H9 (cell line): ENCODE measurements around the gene SYNC. TPM values are rescaled to one million over a fixed set of nuclear protein-coding genes. Genes with fewer than 3 reads are reported as not detected.

Experiments
- DNase-seq: peaks from one replicate; pipeline ENCODE4 v3.0.0-alpha.2; 2017
- H2AFZ ChIP-seq: one replicate; pipeline ENCODE4 v1.6.1; 2013; ENCODE audit warnings: mild to moderate bottlenecking, low read length, control low read depth, moderate library complexity
- H2AK5ac ChIP-seq: 2 replicates; pipeline ENCODE4 v1.6.1; 2013; ENCODE audit warnings: low read length, control low read depth, mixed read lengths; ENCODE audit not compliant: insufficient read length
- H2BK120ac ChIP-seq: one replicate; pipeline ENCODE4 v1.6.1; 2013; ENCODE audit warnings: low read depth, mild to moderate bottlenecking, low read length, control low read depth, inconsistent platforms; ENCODE audit not compliant: poor library complexity, severe bottlenecking
- H2BK12ac ChIP-seq: 2 replicates; pipeline ENCODE4 v1.6.1; 2013; ENCODE audit warnings: low read length, control low read depth, mixed read lengths, low read depth; ENCODE audit not compliant: insufficient read length
- H2BK15ac ChIP-seq: 2 replicates; pipeline ENCODE4 v1.6.1; 2013; ENCODE audit warnings: low read depth, low read length, control low read depth
- H2BK20ac ChIP-seq: one replicate; pipeline ENCODE4 v1.6.1; 2013; ENCODE audit warnings: low read depth, mild to moderate bottlenecking, low read length, control low read depth, inconsistent platforms; ENCODE audit not compliant: poor library complexity, severe bottlenecking
- H2BK5ac ChIP-seq: 2 replicates; pipeline ENCODE4 v1.6.1; 2013; ENCODE audit warnings: low read length, control low read depth, mixed read lengths; ENCODE audit not compliant: insufficient read length
- H3K14ac ChIP-seq: 2 replicates; pipeline ENCODE4 v1.6.1; 2013; ENCODE audit warnings: low read length, control low read depth; ENCODE audit not compliant: insufficient read depth
- H3K18ac ChIP-seq: 2 replicates; pipeline ENCODE4 v1.6.1; 2013; ENCODE audit warnings: low read depth, mild to moderate bottlenecking, mixed read lengths, low read length, control low read depth; ENCODE audit not compliant: insufficient read length
- H3K23ac ChIP-seq: 2 replicates; pipeline ENCODE4 v1.6.1; 2013; ENCODE audit warnings: low read length, control low read depth, mixed read lengths, low read depth; ENCODE audit not compliant: insufficient read length
- H3K23me2 ChIP-seq: 2 replicates; pipeline ENCODE4 v1.6.1; 2013; ENCODE audit warnings: low read depth, mild to moderate bottlenecking, mixed read lengths, low read length, control low read depth; ENCODE audit not compliant: insufficient read length, poor library complexity, severe bottlenecking
- H3K27ac ChIP-seq: 2 replicates; pipeline ENCODE4 v1.5.1; 2013; ENCODE audit warnings: low read length, control low read depth, mixed read lengths, low read depth; ENCODE audit not compliant: insufficient read length
- H3K27me3 ChIP-seq: 2 replicates; pipeline ENCODE4 v1.6.1; 2013; ENCODE audit warnings: low read length, control low read depth, inconsistent platforms; ENCODE audit not compliant: insufficient read depth
- H3K4ac ChIP-seq: 2 replicates; pipeline ENCODE4 v1.6.1; 2013; ENCODE audit warnings: low read depth, mild to moderate bottlenecking, control low read depth, inconsistent platforms, low read length, moderate library complexity
- H3K4me1 ChIP-seq: 2 replicates; pipeline ENCODE4 v1.6.1; 2013; ENCODE audit warnings: low read length, control low read depth, inconsistent platforms; ENCODE audit not compliant: insufficient read depth
- H3K4me2 ChIP-seq: 2 replicates; pipeline ENCODE4 v1.6.1; 2013; ENCODE audit warnings: low read length, control low read depth, mixed read lengths; ENCODE audit not compliant: insufficient read length, insufficient read depth
- H3K56ac ChIP-seq: 2 replicates; pipeline ENCODE4 v1.6.1; 2013; ENCODE audit warnings: low read depth, mild to moderate bottlenecking, mixed read lengths, low read length, control low read depth; ENCODE audit not compliant: insufficient read length
- H3K79me1 ChIP-seq: 2 replicates; pipeline ENCODE4 v1.6.1; 2013; ENCODE audit warnings: low read depth, mild to moderate bottlenecking, moderate library complexity, low read length, control low read depth, inconsistent platforms; ENCODE audit not compliant: insufficient read depth, poor library complexity, severe bottlenecking
- H3K79me2 ChIP-seq: 2 replicates; pipeline ENCODE4 v1.6.1; 2013; ENCODE audit warnings: low read length, control low read depth, inconsistent platforms; ENCODE audit not compliant: insufficient read depth
- H3K9ac ChIP-seq: 2 replicates; pipeline ENCODE4 v1.6.1; 2013; ENCODE audit warnings: low read length, control low read depth, mixed read lengths; ENCODE audit not compliant: insufficient read length; ENCODE audit errors: extremely low read depth
- H3K9me3 ChIP-seq: one replicate; pipeline ENCODE4 v1.6.1; 2013; ENCODE audit warnings: low read depth, low read length, inconsistent platforms; ENCODE audit not compliant: control insufficient read depth
- H3T11ph ChIP-seq: one replicate; pipeline ENCODE4 v1.6.1; 2013; ENCODE audit warnings: mild to moderate bottlenecking, low read length, control low read depth, inconsistent platforms
- H4K20me1 ChIP-seq: one replicate; pipeline ENCODE4 v1.6.1; 2013; ENCODE audit not compliant: control insufficient read depth, insufficient read length, insufficient read depth
- H4K5ac ChIP-seq: 2 replicates; pipeline ENCODE4 v1.6.1; 2013; ENCODE audit warnings: low read depth, mild to moderate bottlenecking, mixed read lengths, low read length, control low read depth; ENCODE audit not compliant: insufficient read length
- H4K8ac ChIP-seq: replicated peaks from 2 replicates; pipeline ENCODE4 v1.6.1; 2013; ENCODE audit warnings: low read length, control low read depth, mixed read lengths, low read depth; ENCODE audit not compliant: insufficient read length
- H4K91ac ChIP-seq: 2 replicates; pipeline ENCODE4 v1.6.1; 2013; ENCODE audit warnings: low read depth, mild to moderate bottlenecking, moderate library complexity, mixed read lengths, low read length, control low read depth; ENCODE audit not compliant: insufficient read length
- H3K27ac Mint-ChIP-seq, 3 experiments: 2 replicates in 2 of 3; 3 replicates in 1 of 3; pipeline ENCODE4 v1.8.0; 2020 to 2021; ENCODE audit warnings: mixed read lengths in 3 of 3, mild to moderate bottlenecking in 1 of 3, moderate library complexity in 1 of 3
- H3K27me3 Mint-ChIP-seq: 2 replicates; pipeline ENCODE4 v1.8.0; 2021; ENCODE audit warnings: low read depth, mild to moderate bottlenecking, moderate library complexity, mixed read lengths
- H3K36me3 Mint-ChIP-seq, 3 experiments: 2 replicates in 2 of 3; 3 replicates in 1 of 3; pipeline ENCODE4 v1.8.0; 2020 to 2021; ENCODE audit warnings: low read depth in 3 of 3, mixed read lengths in 3 of 3; ENCODE audit not compliant: insufficient read depth in 1 of 3
- H3K4me1 Mint-ChIP-seq, 2 experiments: 2 replicates each; pipeline ENCODE4 v1.8.0; 2020; ENCODE audit warnings: mixed read lengths in 2 of 2
- H3K4me3 Mint-ChIP-seq, 2 experiments: 2 replicates in 1 of 2; 3 replicates in 1 of 2; pipeline ENCODE4 v1.8.0; 2020 to 2021; ENCODE audit warnings: mild to moderate bottlenecking in 2 of 2, mixed read lengths in 2 of 2, moderate library complexity in 1 of 2
- H3K9me3 Mint-ChIP-seq, 2 experiments: 2 replicates in 1 of 2; 3 replicates in 1 of 2; pipeline ENCODE4 v1.8.0; 2020; ENCODE audit warnings: mild to moderate bottlenecking in 2 of 2, mixed read lengths in 2 of 2, moderate library complexity in 1 of 2
- WGBS: extraction: QIAGEN DNeasy Blood & Tissue Kit; methylation state at CpG from one replicate; pipeline ENCODE4 v1.1.7; 2013; ENCODE audit warnings: missing lambda C conversion rate, low lambda C conversion rate, mixed read lengths; ENCODE audit not compliant: insufficient read length; ENCODE audit errors: extremely low coverage; 5-methylcytosine and 5-hydroxymethylcytosine counted together
- total RNA-seq: library from RNA; stranded (reverse); gene quantifications from 2 replicates; pipeline ENCODE4 v1.2.1, GENCODE V29; 2021
- TF ChIP-seq, protein P1 (sequence below): fragments of 200-600 bp; sonication (generic); conservative IDR thresholded peaks from 3 replicates; pipeline ENCODE4 v1.8.0; 2021; ENCODE audit warnings: antibody characterized with exemption, mild to moderate bottlenecking

The SYNC gene
- total RNA-seq, 1 experiment from 2014 or later, result 0.15 TPM

DNA sequence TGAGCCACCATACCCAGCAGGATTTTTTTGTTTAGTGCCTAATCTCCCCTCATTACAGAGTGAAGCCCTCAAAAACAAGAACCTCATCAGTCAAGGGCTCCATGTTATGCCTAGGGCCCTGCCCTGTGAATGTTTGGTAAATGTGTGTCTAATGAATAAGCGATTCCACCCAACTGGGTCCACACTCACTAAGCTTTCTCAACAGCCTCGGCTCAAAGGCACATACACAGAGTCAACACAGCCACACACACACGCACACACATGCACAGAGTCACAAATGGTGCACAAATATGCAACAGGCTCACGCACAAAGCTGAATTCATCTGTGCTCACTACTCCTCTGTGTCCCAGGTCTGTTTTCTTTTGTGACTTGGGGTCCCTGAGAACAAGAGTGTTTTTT, 11.7 kb upstream of the SYNC start:
- Histone ChIP-seq H2BK120ac (no peak overlapping the region), H3K9ac (no peak overlapping the region), H3K4me2 (no peak overlapping the region), H3K14ac (no peak overlapping the region), H3K27me3 (no peaks in the 10 kb centered on the region), H4K91ac (no peak overlapping the region), H3K4ac (no peak overlapping the region), H3T11ph (no peak overlapping the region), H2AFZ (no peak overlapping the region), H3K56ac (no peak overlapping the region), H3K9me3 (no peaks in the 10 kb centered on the region), H4K8ac (no peak overlapping the region), H2BK20ac (no peak overlapping the region), H4K20me1 (no peaks in the 10 kb centered on the region), H2BK15ac (no peak overlapping the region), H3K79me2 (no peaks in the 10 kb centered on the region), H3K4me1 (peaks cover 2% of the 10 kb centered on the region; the same call in 1 of the 2 replicates), H2AK5ac (no peak overlapping the region), H3K23me2 (peaks cover 5% of the 10 kb centered on the region), H3K27ac (no peak overlapping the region), H2BK12ac (no peak overlapping the region), H3K79me1 (no peaks in the 10 kb centered on the region), H2BK5ac (no peak overlapping the region), H4K5ac (no peak overlapping the region), H3K18ac (no peak overlapping the region), H3K23ac (no peak overlapping the region)
- Mint-ChIP-seq H3K4me3 (no peak overlapping the region), H3K4me1 (peaks cover 25 to 31% of the 10 kb centered on the region in 2 experiments), H3K27ac (no peak overlapping the region), H3K9me3 (no peaks in the 10 kb centered on the region), H3K36me3 (no peaks in the 10 kb centered on the region), H3K27me3 (peaks cover 11% of the 10 kb centered on the region)
- WGBS, result no CpG with 5 or more reads among the region's 4 CpGs
- TF ChIP-seq, protein P1, sequence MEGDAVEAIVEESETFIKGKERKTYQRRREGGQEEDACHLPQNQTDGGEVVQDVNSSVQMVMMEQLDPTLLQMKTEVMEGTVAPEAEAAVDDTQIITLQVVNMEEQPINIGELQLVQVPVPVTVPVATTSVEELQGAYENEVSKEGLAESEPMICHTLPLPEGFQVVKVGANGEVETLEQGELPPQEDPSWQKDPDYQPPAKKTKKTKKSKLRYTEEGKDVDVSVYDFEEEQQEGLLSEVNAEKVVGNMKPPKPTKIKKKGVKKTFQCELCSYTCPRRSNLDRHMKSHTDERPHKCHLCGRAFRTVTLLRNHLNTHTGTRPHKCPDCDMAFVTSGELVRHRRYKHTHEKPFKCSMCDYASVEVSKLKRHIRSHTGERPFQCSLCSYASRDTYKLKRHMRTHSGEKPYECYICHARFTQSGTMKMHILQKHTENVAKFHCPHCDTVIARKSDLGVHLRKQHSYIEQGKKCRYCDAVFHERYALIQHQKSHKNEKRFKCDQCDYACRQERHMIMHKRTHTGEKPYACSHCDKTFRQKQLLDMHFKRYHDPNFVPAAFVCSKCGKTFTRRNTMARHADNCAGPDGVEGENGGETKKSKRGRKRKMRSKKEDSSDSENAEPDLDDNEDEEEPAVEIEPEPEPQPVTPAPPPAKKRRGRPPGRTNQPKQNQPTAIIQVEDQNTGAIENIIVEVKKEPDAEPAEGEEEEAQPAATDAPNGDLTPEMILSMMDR, result no peak
- DNase-seq, result no peak
